ENCODE results near the gene GALNT13. TPM values are rescaled to one million over a fixed set of nuclear protein-coding genes. Genes with fewer than 3 reads are reported as not detected.
"Not testable (repeated sequence)": the region's sequence is repeated elsewhere in the genome, so short reads cannot be mapped to it uniquely, and the experiment has no call there.

GALNT13 gene
- total and polyA plus RNA-seq, 2 donors (not counting 1 experiment from before 2014, with no cell fraction given): not detected

DNA sequence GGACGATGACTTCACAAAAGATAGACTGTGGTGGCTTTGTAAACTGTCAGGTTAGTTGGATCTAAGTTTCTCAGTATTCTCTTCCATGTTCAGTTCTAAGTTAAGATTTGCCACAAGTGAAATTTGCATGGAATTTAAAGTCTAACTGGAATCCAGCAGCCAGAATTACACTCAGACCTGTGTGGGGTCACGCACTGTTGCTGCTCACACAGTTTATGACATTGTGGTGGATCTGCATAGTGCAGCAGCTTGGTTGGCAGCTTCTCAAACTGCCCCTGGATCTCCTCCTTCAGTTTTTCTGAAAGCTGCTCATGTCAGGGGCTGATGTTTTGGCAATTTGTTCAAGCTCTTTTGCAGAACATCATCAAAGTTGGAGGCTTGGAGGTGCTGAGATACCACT lies 598.7 kb downstream of the GALNT13 start:
- Mint-ChIP-seq H3K4me1 (no peaks in the 10 kb centered on the region), H3K4me3 (no peak overlapping the region), H3K27ac (no peak overlapping the region), H3K27me3 (no peaks in the 10 kb centered on the region), H3K9me3 (ENCODE audit: insufficient read depth) (no peaks in the 10 kb centered on the region)
- Histone ChIP-seq H3K27ac (ENCODE audit: low read length in 2 of 2) (no peak overlapping the region), H3K36me3 (replicated peaks in 1 of 2; ENCODE audit: control extremely low read depth in 1 of 2, control insufficient read depth in 1 of 2, extremely low read depth in 1 of 2, insufficient read depth in 2 of 2, low read length in 1 of 2) (no peaks in the 10 kb centered on the region), H3K79me2 (ENCODE audit: control insufficient read depth, insufficient read depth, low read length) (no peaks in the 10 kb centered on the region), H4K20me1 (ENCODE audit: control insufficient read depth, insufficient read depth, low read length, poor library complexity, severe bottlenecking) (no peaks in the 10 kb centered on the region), H3K4me1 (ENCODE audit: control insufficient read depth in 2 of 2, insufficient read depth in 2 of 2, low read length in 2 of 2) (no peaks in the 10 kb centered on the region), H2AFZ (ENCODE audit: insufficient read depth, low read depth, low read length, poor library complexity, severe bottlenecking) (no peak overlapping the region), H3K9me3 (ENCODE audit: control extremely low read depth in 1 of 3, control insufficient read depth in 2 of 3, insufficient read depth in 1 of 3, low read length in 2 of 3) (no peaks in the 10 kb centered on the region), H3K4me3 (ENCODE audit: control extremely low read depth in 1 of 5, extremely low read depth in 1 of 5, insufficient read depth in 1 of 5, low read depth in 2 of 5, low read length in 4 of 5) (no peak overlapping the region), H3K4me2 (replicated peaks; ENCODE audit: low read depth, low read length, poor library complexity, severe bottlenecking) (no peak overlapping the region), H3K27me3 (replicated peaks in 1 of 4; ENCODE audit: control extremely low read depth in 1 of 4, control insufficient read depth in 3 of 4, insufficient read depth in 4 of 4, low read length in 3 of 4) (no peaks in the 10 kb centered on the region), H3K9ac (ENCODE audit: low read length) (no peak overlapping the region)
- TF ChIP-seq, protein P1, sequence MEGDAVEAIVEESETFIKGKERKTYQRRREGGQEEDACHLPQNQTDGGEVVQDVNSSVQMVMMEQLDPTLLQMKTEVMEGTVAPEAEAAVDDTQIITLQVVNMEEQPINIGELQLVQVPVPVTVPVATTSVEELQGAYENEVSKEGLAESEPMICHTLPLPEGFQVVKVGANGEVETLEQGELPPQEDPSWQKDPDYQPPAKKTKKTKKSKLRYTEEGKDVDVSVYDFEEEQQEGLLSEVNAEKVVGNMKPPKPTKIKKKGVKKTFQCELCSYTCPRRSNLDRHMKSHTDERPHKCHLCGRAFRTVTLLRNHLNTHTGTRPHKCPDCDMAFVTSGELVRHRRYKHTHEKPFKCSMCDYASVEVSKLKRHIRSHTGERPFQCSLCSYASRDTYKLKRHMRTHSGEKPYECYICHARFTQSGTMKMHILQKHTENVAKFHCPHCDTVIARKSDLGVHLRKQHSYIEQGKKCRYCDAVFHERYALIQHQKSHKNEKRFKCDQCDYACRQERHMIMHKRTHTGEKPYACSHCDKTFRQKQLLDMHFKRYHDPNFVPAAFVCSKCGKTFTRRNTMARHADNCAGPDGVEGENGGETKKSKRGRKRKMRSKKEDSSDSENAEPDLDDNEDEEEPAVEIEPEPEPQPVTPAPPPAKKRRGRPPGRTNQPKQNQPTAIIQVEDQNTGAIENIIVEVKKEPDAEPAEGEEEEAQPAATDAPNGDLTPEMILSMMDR (IDR thresholded peaks at IDR 0.05): no peak
- no peak for TF ChIP-seq EZH2 (IDR thresholded peaks at IDR 0.05; ENCODE audit: borderline replicate concordance, insufficient read depth, low read depth, low read length, poor library complexity, severe bottlenecking)
- DNase-seq: no peak
- ChIA-PET POLR2A (no interaction called here), CTCF (no interaction called here)
- intact Hi-C loops (cut with micrococcal nuclease): no loop called here
- WGBS (ENCODE audit: insufficient coverage): 67% methylated on average over 1 of the region's 2 CpGs
- no peak for ATAC-seq (ENCODE audit: low read depth)

DNA sequence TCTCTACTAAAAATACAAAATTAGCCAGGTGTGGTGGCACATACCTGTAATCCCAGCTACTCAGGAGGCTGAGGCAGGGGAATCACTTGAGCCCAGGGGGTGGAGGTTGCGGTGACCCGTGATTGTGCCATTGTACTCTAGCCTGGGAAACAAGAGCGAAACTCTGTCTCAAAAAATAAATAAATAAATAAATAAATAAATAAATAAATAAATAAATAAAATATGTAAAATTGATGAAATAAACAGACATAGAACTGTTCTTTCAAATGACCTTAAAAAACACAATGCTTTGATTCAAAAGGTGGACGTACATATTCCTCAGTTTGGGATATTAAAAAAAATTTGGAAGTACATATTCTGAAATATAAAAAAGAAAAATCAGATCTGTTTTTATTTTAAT lies 599.8 kb downstream of the GALNT13 start:
- H3K27ac Mint-ChIP-seq; H3K4me2 ChIP-seq (replicated peaks; ENCODE audit: low read depth, low read length, poor library complexity, severe bottlenecking); H3K27me3 Mint-ChIP-seq; H3K4me1 ChIP-seq (ENCODE audit: control insufficient read depth in 2 of 2, insufficient read depth in 2 of 2, low read length in 2 of 2); H3K27me3 ChIP-seq (replicated peaks in 1 of 4; ENCODE audit: control extremely low read depth in 1 of 4, control insufficient read depth in 3 of 4, insufficient read depth in 4 of 4, low read length in 3 of 4); DNase-seq; H3K4me3 ChIP-seq (ENCODE audit: control extremely low read depth in 1 of 5, extremely low read depth in 1 of 5, insufficient read depth in 1 of 5, low read depth in 2 of 5, low read length in 4 of 5); CTCF ChIA-PET; H2AFZ ChIP-seq (ENCODE audit: insufficient read depth, low read depth, low read length, poor library complexity, severe bottlenecking); ATAC-seq (ENCODE audit: low read depth); H3K9me3 ChIP-seq (ENCODE audit: control extremely low read depth in 1 of 3, control insufficient read depth in 2 of 3, insufficient read depth in 1 of 3, low read length in 2 of 3); H3K79me2 ChIP-seq (ENCODE audit: control insufficient read depth, insufficient read depth, low read length); POLR2A ChIA-PET; H4K20me1 ChIP-seq (ENCODE audit: control insufficient read depth, insufficient read depth, low read length, poor library complexity, severe bottlenecking); H3K27ac ChIP-seq (ENCODE audit: low read length in 2 of 2); H3K4me3 Mint-ChIP-seq; H3K4me1 Mint-ChIP-seq; intact Hi-C loops (cut with micrococcal nuclease); H3K9me3 Mint-ChIP-seq (ENCODE audit: insufficient read depth); H3K9ac ChIP-seq (ENCODE audit: low read length); H3K36me3 ChIP-seq (replicated peaks in 1 of 2; ENCODE audit: control extremely low read depth in 1 of 2, control insufficient read depth in 1 of 2, extremely low read depth in 1 of 2, insufficient read depth in 2 of 2, low read length in 1 of 2): not testable (repeated sequence)
- WGBS (ENCODE audit: insufficient coverage): no CpG with 5 or more reads among the region's 4 CpGs
